WTC11 (cell line): ENCODE measurements around the gene COL16A1.

Source experiments
- ZNF396 ChIP-seq: fragments of 250-450 bp; sonication (Bioruptor Pico); IDR thresholded peaks from 2 replicates; pipeline ENCODE4 v1.8.0; 2021; ENCODE audit warnings: mild to moderate bottlenecking, moderate library complexity, borderline replicate concordance
- TF ChIP-seq, protein P1 (sequence below): fragments of 250-450 bp; sonication (Bioruptor Pico); IDR thresholded peaks from 2 replicates; pipeline ENCODE4 v1.9.0; 2021; ENCODE audit warnings: mild to moderate bottlenecking

DNA sequence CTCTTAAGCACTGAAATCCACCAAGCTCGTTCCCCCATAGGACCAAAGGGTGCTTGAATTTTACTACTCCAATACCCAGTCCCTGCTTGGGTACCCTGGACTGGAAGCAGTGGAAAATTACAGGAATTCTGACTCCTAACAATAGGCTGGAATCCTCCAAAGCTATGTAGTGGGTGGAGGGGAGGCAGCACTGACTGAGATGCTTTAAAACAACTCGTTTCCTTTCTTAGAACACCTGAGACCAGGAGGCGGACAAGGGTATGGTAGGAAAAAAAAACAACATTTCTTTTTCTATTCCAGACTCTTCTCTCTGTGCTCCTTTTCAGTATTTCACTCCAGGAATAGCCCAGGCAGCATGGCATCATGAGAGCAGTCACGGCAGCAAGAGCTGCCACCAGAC, 61.5 kb downstream of the COL16A1 start:
- TF ChIP-seq ZNF396 (CRISPR knock-in tag): no peak
- TF ChIP-seq, protein P1, sequence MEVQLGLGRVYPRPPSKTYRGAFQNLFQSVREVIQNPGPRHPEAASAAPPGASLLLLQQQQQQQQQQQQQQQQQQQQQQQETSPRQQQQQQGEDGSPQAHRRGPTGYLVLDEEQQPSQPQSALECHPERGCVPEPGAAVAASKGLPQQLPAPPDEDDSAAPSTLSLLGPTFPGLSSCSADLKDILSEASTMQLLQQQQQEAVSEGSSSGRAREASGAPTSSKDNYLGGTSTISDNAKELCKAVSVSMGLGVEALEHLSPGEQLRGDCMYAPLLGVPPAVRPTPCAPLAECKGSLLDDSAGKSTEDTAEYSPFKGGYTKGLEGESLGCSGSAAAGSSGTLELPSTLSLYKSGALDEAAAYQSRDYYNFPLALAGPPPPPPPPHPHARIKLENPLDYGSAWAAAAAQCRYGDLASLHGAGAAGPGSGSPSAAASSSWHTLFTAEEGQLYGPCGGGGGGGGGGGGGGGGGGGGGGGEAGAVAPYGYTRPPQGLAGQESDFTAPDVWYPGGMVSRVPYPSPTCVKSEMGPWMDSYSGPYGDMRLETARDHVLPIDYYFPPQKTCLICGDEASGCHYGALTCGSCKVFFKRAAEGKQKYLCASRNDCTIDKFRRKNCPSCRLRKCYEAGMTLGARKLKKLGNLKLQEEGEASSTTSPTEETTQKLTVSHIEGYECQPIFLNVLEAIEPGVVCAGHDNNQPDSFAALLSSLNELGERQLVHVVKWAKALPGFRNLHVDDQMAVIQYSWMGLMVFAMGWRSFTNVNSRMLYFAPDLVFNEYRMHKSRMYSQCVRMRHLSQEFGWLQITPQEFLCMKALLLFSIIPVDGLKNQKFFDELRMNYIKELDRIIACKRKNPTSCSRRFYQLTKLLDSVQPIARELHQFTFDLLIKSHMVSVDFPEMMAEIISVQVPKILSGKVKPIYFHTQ (CRISPR knock-in tag): no peak
